Measurements from ENCODE around the gene PLA2G2C.

DNA sequence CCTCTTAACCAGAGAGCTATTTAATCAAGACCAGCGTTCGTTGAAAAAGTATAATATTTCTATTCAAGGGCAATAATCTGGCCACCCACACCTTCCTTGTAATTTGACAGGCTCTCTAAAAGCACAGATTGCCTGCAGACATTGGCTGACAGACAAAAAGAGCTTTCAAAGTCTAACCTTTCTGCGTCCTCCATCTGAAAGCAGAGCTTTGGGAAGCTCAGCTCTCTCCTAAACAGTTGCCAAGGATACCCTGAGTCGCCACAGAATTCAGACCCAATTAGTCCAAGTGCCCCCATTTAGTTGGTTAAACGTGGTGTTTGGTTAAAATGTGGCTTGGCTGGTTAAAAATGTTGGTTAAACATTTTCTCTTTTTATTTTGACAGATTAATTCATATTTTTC lies 33.7 kb upstream of the PLA2G2C start:
- TF ChIP-seq, protein P1, sequence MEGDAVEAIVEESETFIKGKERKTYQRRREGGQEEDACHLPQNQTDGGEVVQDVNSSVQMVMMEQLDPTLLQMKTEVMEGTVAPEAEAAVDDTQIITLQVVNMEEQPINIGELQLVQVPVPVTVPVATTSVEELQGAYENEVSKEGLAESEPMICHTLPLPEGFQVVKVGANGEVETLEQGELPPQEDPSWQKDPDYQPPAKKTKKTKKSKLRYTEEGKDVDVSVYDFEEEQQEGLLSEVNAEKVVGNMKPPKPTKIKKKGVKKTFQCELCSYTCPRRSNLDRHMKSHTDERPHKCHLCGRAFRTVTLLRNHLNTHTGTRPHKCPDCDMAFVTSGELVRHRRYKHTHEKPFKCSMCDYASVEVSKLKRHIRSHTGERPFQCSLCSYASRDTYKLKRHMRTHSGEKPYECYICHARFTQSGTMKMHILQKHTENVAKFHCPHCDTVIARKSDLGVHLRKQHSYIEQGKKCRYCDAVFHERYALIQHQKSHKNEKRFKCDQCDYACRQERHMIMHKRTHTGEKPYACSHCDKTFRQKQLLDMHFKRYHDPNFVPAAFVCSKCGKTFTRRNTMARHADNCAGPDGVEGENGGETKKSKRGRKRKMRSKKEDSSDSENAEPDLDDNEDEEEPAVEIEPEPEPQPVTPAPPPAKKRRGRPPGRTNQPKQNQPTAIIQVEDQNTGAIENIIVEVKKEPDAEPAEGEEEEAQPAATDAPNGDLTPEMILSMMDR (IDR thresholded peaks at IDR 0.05), result no peak
- TF ChIP-seq POLR2A (IDR thresholded peaks at IDR 0.05) (no peak), POLR2AphosphoS5 (IDR thresholded peaks at IDR 0.05) (no peak)
